ENCODE measurements around the gene HSD17B2. TPM values are rescaled to one million over a fixed set of nuclear protein-coding genes. Genes with fewer than 3 reads are reported as not detected.

The HSD17B2 gene
- total RNA-seq, 2 donors from 2014 or later = 12.2 to 24.1 TPM

GRCh38 chr16:82074019-82074558, 39.0 kb downstream of the HSD17B2 start:
- no peak for ATAC-seq
- Histone ChIP-seq H3K27me3 (no peaks in the 10 kb centered on the region), H3K36me3 (replicated peaks in 1 of 2; ENCODE audit: insufficient read depth in 1 of 2, low read depth in 2 of 2) (no peaks in the 10 kb centered on the region), H3K4me3 (no peak overlapping the region), H3K4me1 (no peaks in the 10 kb centered on the region), H3K9me3 (no peaks in the 10 kb centered on the region), H3K27ac (no peak overlapping the region)
- intact Hi-C loops (cut with DNase I) = no loop called here
- DNase-seq = no peak
- WGBS, 2 donors = 79 to 80% methylated on average over 4 of the region's 4 CpGs
- no peak for TF ChIP-seq POLR2A (IDR thresholded peaks at IDR 0.05)
- no peak for TF ChIP-seq CTCF (IDR thresholded peaks at IDR 0.05)

- no peaks in the 10 kb centered on the region for H3K27me3 ChIP-seq
- peaks cover 0 to 3% (median 0%) of the 10 kb centered on the region in 3 donors for H3K9me3 ChIP-seq
- no peak for DNase-seq
- no peaks in the 10 kb centered on the region for H3K4me1 ChIP-seq
- no peaks in the 10 kb centered on the region for H3K36me3 ChIP-seq (replicated peaks in 1 of 2; ENCODE audit: insufficient read depth in 1 of 2, low read depth in 2 of 2)
- ATAC-seq = no peak
- no peak overlapping the region for H3K27ac ChIP-seq
- TF ChIP-seq POLR2A (IDR thresholded peaks at IDR 0.05) (no peak), CTCF (IDR thresholded peaks at IDR 0.05) (no peak)
- H3K4me3 ChIP-seq = no peak overlapping the region
- intact Hi-C loops (cut with DNase I) = no loop called here
- WGBS, 2 donors = 74 to 83% methylated on average over 1 of the region's 1 CpG
Measured at GRCh38 chr16:82078125-82078524, 43.1 kb downstream of the HSD17B2 start.

GRCh38 chr16:82079892-82080291, 44.8 kb downstream of the HSD17B2 start:
- Histone ChIP-seq H3K27me3 (no peaks in the 10 kb centered on the region), H3K9me3 (peaks cover 0 to 3% (median 0%) of the 10 kb centered on the region in 3 donors), H3K27ac (no peak overlapping the region), H3K4me3 (no peak overlapping the region), H3K4me1 (no peaks in the 10 kb centered on the region), H3K36me3 (replicated peaks in 1 of 2; ENCODE audit: insufficient read depth in 1 of 2, low read depth in 2 of 2) (no peaks in the 10 kb centered on the region)
- TF ChIP-seq POLR2A (IDR thresholded peaks at IDR 0.05) (no peak), CTCF (IDR thresholded peaks at IDR 0.05) (no peak)
- intact Hi-C loops (cut with DNase I) = no loop called here
- DNase-seq = no peak
- no peak for ATAC-seq
- 36 to 56% methylated on average over 3 of the region's 3 CpGs for WGBS, 2 donors

GRCh38 chr16:82081264-82081663, 46.2 kb downstream of the HSD17B2 start:
- intact Hi-C loops (cut with DNase I) = no loop called here
- 53 to 58% methylated on average over 3 of the region's 3 CpGs for WGBS, 2 donors
- ATAC-seq (no peak), DNase-seq (no peak)
- no peak overlapping the region for H3K27ac ChIP-seq
- H3K4me3 ChIP-seq = no peak overlapping the region
- no peak for TF ChIP-seq CTCF (IDR thresholded peaks at IDR 0.05)
- TF ChIP-seq POLR2A (IDR thresholded peaks at IDR 0.05) = no peak
- H3K27me3 ChIP-seq = no peaks in the 10 kb centered on the region
- no peaks in the 10 kb centered on the region for H3K4me1 ChIP-seq
- H3K9me3 ChIP-seq = peaks cover 0 to 3% (median 0%) of the 10 kb centered on the region in 3 donors
- no peaks in the 10 kb centered on the region for H3K36me3 ChIP-seq (replicated peaks in 1 of 2; ENCODE audit: insufficient read depth in 1 of 2, low read depth in 2 of 2)

GRCh38 chr16:82082097-82082496, 47.0 kb downstream of the HSD17B2 start:
- H3K27me3 ChIP-seq = no peaks in the 10 kb centered on the region
- H3K4me1 ChIP-seq = no peaks in the 10 kb centered on the region
- no peaks in the 10 kb centered on the region for H3K36me3 ChIP-seq (replicated peaks in 1 of 2; ENCODE audit: insufficient read depth in 1 of 2, low read depth in 2 of 2)
- WGBS, 2 donors = 83 to 90% methylated on average over 1 of the region's 1 CpG
- ATAC-seq = no peak
- intact Hi-C loops (cut with DNase I) = no loop called here
- no peak overlapping the region for H3K4me3 ChIP-seq
- peaks cover 0 to 3% (median 0%) of the 10 kb centered on the region in 3 donors for H3K9me3 ChIP-seq
- DNase-seq = no peak
- no peak overlapping the region for H3K27ac ChIP-seq
- TF ChIP-seq CTCF (IDR thresholded peaks at IDR 0.05) = no peak
- no peak for TF ChIP-seq POLR2A (IDR thresholded peaks at IDR 0.05)
